Measurements from ENCODE around the gene COX10.

COX10 gene

DNA sequence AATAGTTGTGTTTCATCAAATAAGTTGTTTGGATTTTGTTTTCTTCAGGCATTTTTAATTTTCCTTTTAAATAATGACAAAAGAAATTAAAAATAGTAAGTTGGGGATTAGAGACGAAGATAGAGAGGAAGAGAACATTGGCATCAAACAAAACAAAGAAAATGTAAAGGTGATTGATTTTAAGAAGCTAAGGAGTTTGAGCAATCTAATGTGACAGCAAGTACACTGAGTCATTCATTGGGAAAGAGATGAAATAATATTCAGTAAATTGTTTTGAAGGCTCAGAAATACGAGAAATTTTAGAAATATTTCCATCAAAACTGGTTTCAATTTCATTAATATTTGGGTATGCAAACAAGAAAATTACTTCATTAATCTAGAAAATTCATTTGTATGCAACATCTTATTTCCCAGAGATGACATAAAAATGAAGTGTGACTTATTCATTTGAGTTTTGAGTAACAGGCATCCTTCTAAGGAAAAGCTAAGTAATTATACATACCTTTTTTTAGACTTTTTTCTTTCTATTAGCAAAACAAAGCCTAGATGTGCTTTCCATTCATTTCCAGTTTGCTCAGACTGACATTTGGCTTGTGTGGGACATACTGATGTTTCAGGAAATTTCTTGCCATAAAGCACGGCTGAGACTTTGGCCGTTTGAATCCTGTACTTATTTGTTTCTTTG is 66.7 kb downstream of the COX10 start:
- DNase-seq (ENCODE audit: low spot score), result no peak

GRCh38 chr17:14138649-14139048 is 69.3 kb downstream of the COX10 start:
- TF ChIP-seq, protein P1, sequence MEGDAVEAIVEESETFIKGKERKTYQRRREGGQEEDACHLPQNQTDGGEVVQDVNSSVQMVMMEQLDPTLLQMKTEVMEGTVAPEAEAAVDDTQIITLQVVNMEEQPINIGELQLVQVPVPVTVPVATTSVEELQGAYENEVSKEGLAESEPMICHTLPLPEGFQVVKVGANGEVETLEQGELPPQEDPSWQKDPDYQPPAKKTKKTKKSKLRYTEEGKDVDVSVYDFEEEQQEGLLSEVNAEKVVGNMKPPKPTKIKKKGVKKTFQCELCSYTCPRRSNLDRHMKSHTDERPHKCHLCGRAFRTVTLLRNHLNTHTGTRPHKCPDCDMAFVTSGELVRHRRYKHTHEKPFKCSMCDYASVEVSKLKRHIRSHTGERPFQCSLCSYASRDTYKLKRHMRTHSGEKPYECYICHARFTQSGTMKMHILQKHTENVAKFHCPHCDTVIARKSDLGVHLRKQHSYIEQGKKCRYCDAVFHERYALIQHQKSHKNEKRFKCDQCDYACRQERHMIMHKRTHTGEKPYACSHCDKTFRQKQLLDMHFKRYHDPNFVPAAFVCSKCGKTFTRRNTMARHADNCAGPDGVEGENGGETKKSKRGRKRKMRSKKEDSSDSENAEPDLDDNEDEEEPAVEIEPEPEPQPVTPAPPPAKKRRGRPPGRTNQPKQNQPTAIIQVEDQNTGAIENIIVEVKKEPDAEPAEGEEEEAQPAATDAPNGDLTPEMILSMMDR (IDR thresholded peaks at IDR 0.05; ENCODE audit: extremely low read depth, missing control alignments), result no peak

More for the DNA sequence above, 66.7 kb downstream of the COX10 start:
- TF ChIP-seq, protein P1 (IDR thresholded peaks at IDR 0.05; ENCODE audit: extremely low read depth, missing control alignments), result no peak

GRCh38 chr17:14143688-14144087 is 74.4 kb downstream of the COX10 start:
- TF ChIP-seq, protein P1 (IDR thresholded peaks at IDR 0.05; ENCODE audit: extremely low read depth, missing control alignments), result no peak
- no peak for DNase-seq (ENCODE audit: low spot score)

More at GRCh38 chr17:14138649-14139048, 69.3 kb downstream of the COX10 start:
- DNase-seq (ENCODE audit: low spot score), result no peak

DNA sequence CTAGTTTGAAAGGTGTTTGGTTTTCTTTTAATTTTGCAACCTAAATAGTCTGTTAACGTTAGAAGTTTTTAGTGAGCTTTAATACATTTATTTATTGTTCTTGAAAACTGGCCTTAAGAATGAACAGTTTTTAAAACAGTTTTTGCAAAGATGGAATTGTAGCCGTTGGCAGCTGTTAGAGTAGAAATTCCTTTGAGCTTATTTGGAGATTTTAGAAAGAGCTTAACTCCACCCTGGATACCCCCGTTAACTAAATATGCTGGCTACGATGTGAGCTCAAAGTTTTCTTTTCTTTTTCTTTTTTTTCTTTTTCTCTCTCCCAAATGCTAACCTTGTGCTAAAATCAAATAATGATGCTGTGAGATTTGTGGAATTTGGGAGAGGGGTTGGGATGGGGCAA is 75.2 kb downstream of the COX10 start:
- no peak for DNase-seq (ENCODE audit: low spot score)
- TF ChIP-seq, protein P1 (IDR thresholded peaks at IDR 0.05; ENCODE audit: extremely low read depth, missing control alignments), result no peak

- DNase-seq (ENCODE audit: low spot score), result no peak
- TF ChIP-seq, protein P1 (IDR thresholded peaks at IDR 0.05; ENCODE audit: extremely low read depth, missing control alignments), result no peak
Measured at GRCh38 chr17:14149751-14150150, 80.4 kb downstream of the COX10 start.

DNA sequence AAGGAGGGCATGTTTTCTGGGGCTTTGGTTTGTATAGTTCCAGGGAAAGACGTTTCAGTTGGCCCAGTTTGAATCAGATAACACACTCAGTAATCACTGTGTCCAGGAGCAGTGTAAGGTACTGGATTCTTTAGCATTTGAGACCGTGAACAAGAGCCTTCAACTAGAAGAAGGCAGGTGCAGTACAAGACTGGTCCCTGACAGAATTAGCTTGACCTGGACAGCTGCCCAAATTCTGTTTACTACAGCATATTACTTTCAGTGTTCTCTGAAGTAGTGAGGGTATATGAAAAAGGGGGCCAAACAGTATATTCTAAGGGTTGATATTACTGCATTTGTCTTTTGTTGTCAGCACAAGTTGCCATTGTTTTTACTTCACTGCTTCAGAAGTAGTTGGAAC is 81.3 kb downstream of the COX10 start:
- no peak for DNase-seq (ENCODE audit: low spot score)
- TF ChIP-seq, protein P1 (IDR thresholded peaks at IDR 0.05; ENCODE audit: extremely low read depth, missing control alignments), result no peak

GRCh38 chr17:14152721-14153120 is 83.4 kb downstream of the COX10 start:
- TF ChIP-seq, protein P1 (IDR thresholded peaks at IDR 0.05; ENCODE audit: extremely low read depth, missing control alignments), result no peak
- no peak for DNase-seq (ENCODE audit: low spot score)

Data from GM20000 (cell line).